SJSA1 (cell line): Measurements from ENCODE around the gene AFF3. TPM values are rescaled to one million over a fixed set of nuclear protein-coding genes. Genes with fewer than 3 reads are reported as not detected.

Experiments used
- DNase-seq, 2 experiments: peaks; one replicate each; pipeline ENCODE4 v3.0.0-alpha.2; 2015 to 2020; ENCODE audit warnings: low spot score in 2 of 2, low read depth in 1 of 2
- H3K27ac ChIP-seq: fragments of 250-450 bp; sonication (Bioruptor Pico); 2 replicates; pipeline ENCODE4 v1.5.1; 2020; ENCODE audit warnings: mild to moderate bottlenecking, moderate library complexity
- H3K27me3 ChIP-seq: fragments of 250-450 bp; sonication (Bioruptor Pico); replicated peaks from 2 replicates; pipeline ENCODE4 v1.5.1; 2020; ENCODE audit warnings: mild to moderate bottlenecking, moderate library complexity
- H3K36me3 ChIP-seq: fragments of 250-450 bp; sonication (Bioruptor Pico); 2 replicates; pipeline ENCODE4 v1.5.1; 2020; ENCODE audit warnings: mild to moderate bottlenecking
- H3K4me1 ChIP-seq: fragments of 250-450 bp; sonication (Bioruptor Pico); replicated peaks from 2 replicates; pipeline ENCODE4 v1.6.1; 2021; ENCODE audit warnings: mild to moderate bottlenecking
- H3K4me3 ChIP-seq: fragments of 250-450 bp; sonication (Bioruptor Pico); 2 replicates; pipeline ENCODE4 v1.5.1; 2020; ENCODE audit warnings: mild to moderate bottlenecking
- H3K9me3 ChIP-seq: fragments of 250-450 bp; sonication (Bioruptor Pico); replicated peaks from 2 replicates; pipeline ENCODE4 v1.5.1; 2020; ENCODE audit warnings: mild to moderate bottlenecking
- total RNA-seq: library from RNA; depleted of rRNA; stranded (reverse); fragments of >200 nt; shearing (Covaris generic); gene quantifications from 2 replicates; pipeline ENCODE4 v1.2.3, GENCODE V29; 2014

Gene AFF3
- total RNA-seq, 1 experiment from 2014 or later, result 0.18 TPM

DNA sequence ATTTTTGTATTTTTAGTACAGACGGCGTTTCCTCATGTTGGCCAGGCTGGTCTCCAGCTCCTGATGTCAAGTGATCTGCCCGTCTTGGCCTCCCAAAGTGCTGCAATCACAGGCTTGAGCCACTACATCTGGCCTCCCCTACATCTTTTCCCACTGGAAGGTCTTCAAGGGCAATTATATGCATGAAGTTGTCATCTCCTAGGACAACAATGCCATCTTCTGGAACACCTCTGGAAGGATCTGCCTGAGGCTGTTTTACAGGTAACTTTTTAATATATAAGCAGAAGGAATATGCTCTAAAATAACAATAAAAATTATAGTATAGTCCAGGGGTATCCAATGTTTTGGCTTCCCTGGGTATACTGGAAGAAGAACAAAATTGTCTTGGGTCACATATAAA lies 321.4 kb downstream of the AFF3 start:
- no peaks in the 10 kb centered on the region for H3K9me3 ChIP-seq
- H3K27me3 ChIP-seq, result no peaks in the 10 kb centered on the region
- H3K36me3 ChIP-seq, result no peaks in the 10 kb centered on the region
- H3K4me3 ChIP-seq, result no peak overlapping the region
- H3K27ac ChIP-seq, result no peak overlapping the region
- DNase-seq, result no peak
- 0 out of 2 replicates have a peak, but pooled peaks cover 5% of the 10 kb centered on the region for H3K4me1 ChIP-seq

DNA sequence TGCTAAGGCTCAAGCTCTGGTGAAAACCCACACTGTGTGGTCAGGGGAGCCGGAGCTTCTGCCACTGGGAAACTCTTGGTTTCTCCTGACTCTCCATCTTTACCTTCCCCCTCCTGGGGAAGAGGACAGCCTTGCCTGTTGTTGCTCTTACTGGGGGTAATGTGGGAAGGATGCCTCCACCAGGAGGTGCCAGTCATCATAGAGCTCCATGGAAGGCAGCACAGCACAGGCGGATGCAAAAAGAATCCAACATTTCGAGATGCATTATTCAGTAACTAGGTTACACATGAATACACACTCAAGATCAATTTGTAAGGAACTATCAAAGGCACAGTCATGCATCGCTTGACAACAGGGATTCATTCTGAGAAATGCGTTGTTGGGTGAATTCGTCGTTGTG lies 322.6 kb downstream of the AFF3 start:
- Histone ChIP-seq H3K4me1 (0 out of 2 replicates have a peak, but pooled peaks cover 5% of the 10 kb centered on the region), H3K4me3 (no peak overlapping the region), H3K27ac (no peak overlapping the region), H3K36me3 (no peaks in the 10 kb centered on the region), H3K9me3 (no peaks in the 10 kb centered on the region), H3K27me3 (no peaks in the 10 kb centered on the region)
- no peak for DNase-seq

- Histone ChIP-seq H3K27me3 (no peaks in the 10 kb centered on the region), H3K36me3 (no peaks in the 10 kb centered on the region), H3K27ac (no peak overlapping the region), H3K9me3 (no peaks in the 10 kb centered on the region), H3K4me3 (no peak overlapping the region), H3K4me1 (0 out of 2 replicates have a peak, but pooled peaks cover 5% of the 10 kb centered on the region)
- DNase-seq, result no peak
Measured at GRCh38 chr2:99818842-99819241, 323.5 kb downstream of the AFF3 start.

GRCh38 chr2:99816908-99817307 lies 325.5 kb downstream of the AFF3 start:
- H3K4me3 ChIP-seq, result no peak overlapping the region
- DNase-seq, result no peak

GRCh38 chr2:99812426-99812825 lies 330.0 kb downstream of the AFF3 start:
- H3K27ac ChIP-seq, result peak overlapping the region; percentile 52; the same call in 1 of the 2 replicates

More at GRCh38 chr2:99816908-99817307, 325.5 kb downstream of the AFF3 start:
- Histone ChIP-seq H3K4me1 (peaks cover 8% of the 10 kb centered on the region), H3K36me3 (no peaks in the 10 kb centered on the region), H3K9me3 (no peaks in the 10 kb centered on the region), H3K27me3 (no peaks in the 10 kb centered on the region), H3K27ac (no peak overlapping the region)

GRCh38 chr2:99811544-99811943 lies 330.8 kb downstream of the AFF3 start:
- Histone ChIP-seq H3K4me3 (no peak overlapping the region), H3K27ac (peak overlapping the region; percentile 52), H3K36me3 (no peaks in the 10 kb centered on the region), H3K4me1 (peaks cover 50% of the 10 kb centered on the region), H3K27me3 (no peaks in the 10 kb centered on the region), H3K9me3 (no peaks in the 10 kb centered on the region)
- peak in 1 of 2 experiments; percentile 33 for DNase-seq

More at GRCh38 chr2:99812426-99812825, 330.0 kb downstream of the AFF3 start:
- H3K9me3 ChIP-seq, result no peaks in the 10 kb centered on the region
- H3K27me3 ChIP-seq, result no peaks in the 10 kb centered on the region
- H3K36me3 ChIP-seq, result no peaks in the 10 kb centered on the region
- no peak overlapping the region for H3K4me3 ChIP-seq
- no peak for DNase-seq
- H3K4me1 ChIP-seq, result peaks cover 41% of the 10 kb centered on the region

DNA sequence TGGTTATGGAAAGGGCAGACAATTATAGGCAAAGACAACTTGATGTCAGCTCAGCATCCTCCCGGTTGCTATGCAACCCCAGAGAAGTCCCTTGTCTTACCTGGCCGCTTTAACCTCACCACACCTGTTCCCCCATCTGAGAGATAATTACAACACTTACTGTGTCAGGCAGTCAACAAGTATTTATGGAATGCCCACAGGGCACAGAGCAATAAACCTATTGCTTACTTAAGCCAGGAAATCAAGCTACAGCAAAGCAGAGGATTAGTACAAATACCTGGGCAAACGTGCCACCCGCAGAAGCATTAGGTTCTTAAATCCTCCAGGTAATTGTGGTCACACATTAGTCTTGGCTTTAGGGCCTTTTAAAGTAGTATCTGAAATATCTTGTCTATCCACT lies 332.2 kb downstream of the AFF3 start:
- Histone ChIP-seq H3K4me1 (peaks cover 56% of the 10 kb centered on the region), H3K4me3 (no peak overlapping the region), H3K27ac (no peak overlapping the region), H3K27me3 (no peaks in the 10 kb centered on the region), H3K9me3 (no peaks in the 10 kb centered on the region), H3K36me3 (no peaks in the 10 kb centered on the region)
- no peak for DNase-seq

GRCh38 chr2:99809259-99809900 lies 333.0 kb downstream of the AFF3 start:
- Histone ChIP-seq H3K27ac (no peak overlapping the region), H3K36me3 (no peaks in the 10 kb centered on the region), H3K4me3 (no peak overlapping the region), H3K4me1 (peaks cover 60% of the 10 kb centered on the region), H3K9me3 (no peaks in the 10 kb centered on the region), H3K27me3 (no peaks in the 10 kb centered on the region)
- DNase-seq, result no peak

DNA sequence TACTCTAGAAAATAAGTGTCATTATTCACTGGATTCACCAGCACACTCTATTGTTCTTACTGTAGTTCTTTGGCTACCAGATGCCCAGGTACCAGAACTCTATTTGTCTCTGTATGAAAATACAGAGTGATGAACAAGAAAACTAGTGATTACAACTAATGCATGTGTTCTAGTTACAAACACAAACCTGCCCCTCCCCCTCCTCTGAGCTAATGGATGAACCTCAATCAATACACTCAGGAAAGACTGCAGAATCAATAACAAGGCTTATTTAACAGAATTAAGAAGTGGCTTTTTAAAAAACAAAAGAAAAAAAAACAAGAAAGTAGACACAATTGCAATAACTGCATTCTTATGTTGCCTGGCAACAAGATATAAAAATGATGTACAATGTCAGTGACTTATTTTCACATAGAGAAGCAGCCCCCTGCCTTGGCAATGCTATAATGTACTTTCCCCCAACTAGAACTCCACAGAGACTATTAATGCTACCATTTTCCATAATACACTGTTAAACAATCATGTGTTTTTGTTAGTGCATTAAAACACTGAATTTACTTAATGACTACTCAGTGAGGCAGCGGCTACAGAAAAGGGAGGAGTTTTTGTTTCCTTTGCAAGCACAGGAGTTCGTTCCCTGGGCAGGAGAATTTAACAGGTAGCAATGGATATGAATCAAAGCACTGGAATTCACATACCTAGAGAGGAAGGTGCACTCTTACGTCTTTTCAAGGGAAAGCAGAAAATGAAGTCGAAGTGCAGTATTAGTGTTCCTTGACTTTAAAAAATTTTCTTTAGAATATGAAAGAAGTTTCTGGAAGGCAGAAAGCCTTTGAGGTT lies 333.8 kb downstream of the AFF3 start:
- H3K4me1 ChIP-seq, result peaks cover 62% of the 10 kb centered on the region
- no peaks in the 10 kb centered on the region for H3K9me3 ChIP-seq
- no peaks in the 10 kb centered on the region for H3K36me3 ChIP-seq
- H3K27me3 ChIP-seq, result no peaks in the 10 kb centered on the region
- DNase-seq, result no peak
- H3K4me3 ChIP-seq, result no peak overlapping the region
- no peak overlapping the region; the same call in 1 of the 2 replicates for H3K27ac ChIP-seq

DNA sequence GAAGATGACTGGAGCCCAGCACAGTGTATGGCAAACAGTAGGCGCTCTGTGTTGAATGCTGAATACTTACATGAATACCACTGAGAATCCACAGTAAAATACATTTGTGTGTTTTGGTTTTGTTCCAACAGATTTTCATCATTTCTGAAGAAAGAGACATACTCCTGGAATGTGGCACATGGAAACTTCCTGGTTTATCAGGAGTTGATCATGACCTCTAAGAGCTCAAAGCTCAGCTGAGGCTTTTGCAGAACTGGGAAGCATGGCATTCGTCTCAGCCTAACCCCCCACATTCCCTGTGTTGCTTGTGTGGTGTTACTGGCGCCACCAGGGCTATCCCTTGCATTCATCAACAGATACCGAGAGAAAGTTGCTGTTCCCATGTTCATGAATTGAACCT lies 335.6 kb downstream of the AFF3 start:
- peak; percentile 52 to 62 for DNase-seq
- Histone ChIP-seq H3K4me3 (no peak overlapping the region), H3K9me3 (0 out of 2 replicates have a peak, but pooled peaks cover 4% of the 10 kb centered on the region), H3K27ac (peak overlapping the region; percentile 85), H3K4me1 (peaks cover 58% of the 10 kb centered on the region), H3K27me3 (no peaks in the 10 kb centered on the region), H3K36me3 (no peaks in the 10 kb centered on the region)

- H3K4me3 ChIP-seq, result no peak overlapping the region
- no peaks in the 10 kb centered on the region for H3K27me3 ChIP-seq
- 0 out of 2 replicates have a peak, but pooled peaks cover 4% of the 10 kb centered on the region for H3K9me3 ChIP-seq
- no peak for DNase-seq
- H3K36me3 ChIP-seq, result no peaks in the 10 kb centered on the region
- H3K27ac ChIP-seq, result peak overlapping the region; percentile 35
- H3K4me1 ChIP-seq, result peaks cover 50% of the 10 kb centered on the region
Measured at GRCh38 chr2:99805930-99806476, 336.4 kb downstream of the AFF3 start.

- Histone ChIP-seq H3K4me1 (peaks cover 36% of the 10 kb centered on the region), H3K36me3 (no peaks in the 10 kb centered on the region), H3K9me3 (0 out of 2 replicates have a peak, but pooled peaks cover 4% of the 10 kb centered on the region), H3K4me3 (no peak overlapping the region), H3K27me3 (no peaks in the 10 kb centered on the region), H3K27ac (0 out of 2 replicates have a peak overlapping the region, but pooled peaks have one; percentile 12)
- DNase-seq, result peak in 1 of 2 experiments; percentile 35
Measured at GRCh38 chr2:99803846-99804245, 338.5 kb downstream of the AFF3 start.

DNA sequence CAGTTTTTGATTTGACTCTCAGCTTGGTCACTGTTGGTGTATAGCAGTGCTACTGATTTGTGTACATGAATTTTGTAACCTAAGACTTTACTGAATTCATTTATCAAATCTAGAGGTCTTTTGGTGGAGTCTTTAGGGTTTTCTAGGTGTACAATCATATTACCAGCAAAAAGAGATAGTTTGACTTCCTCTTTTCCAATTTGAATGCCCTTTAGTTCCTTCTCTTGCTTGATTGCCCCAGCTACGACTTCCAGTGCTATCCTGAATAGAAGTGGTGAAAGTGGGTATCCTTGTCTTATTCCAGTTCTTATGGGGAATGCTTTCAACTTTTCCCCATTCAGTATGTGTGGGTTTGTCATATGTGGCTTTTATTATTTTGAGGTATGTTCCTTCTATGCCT lies 339.7 kb downstream of the AFF3 start:
- Histone ChIP-seq H3K27me3 (no peaks in the 10 kb centered on the region), H3K36me3 (no peaks in the 10 kb centered on the region), H3K9me3 (0 out of 2 replicates have a peak, but pooled peaks cover 4% of the 10 kb centered on the region), H3K27ac (no peak overlapping the region), H3K4me1 (peaks cover 25% of the 10 kb centered on the region), H3K4me3 (no peak overlapping the region)
- DNase-seq, result no peak
